ENCODE measurements around the gene PKM.

The PKM gene

DNA sequence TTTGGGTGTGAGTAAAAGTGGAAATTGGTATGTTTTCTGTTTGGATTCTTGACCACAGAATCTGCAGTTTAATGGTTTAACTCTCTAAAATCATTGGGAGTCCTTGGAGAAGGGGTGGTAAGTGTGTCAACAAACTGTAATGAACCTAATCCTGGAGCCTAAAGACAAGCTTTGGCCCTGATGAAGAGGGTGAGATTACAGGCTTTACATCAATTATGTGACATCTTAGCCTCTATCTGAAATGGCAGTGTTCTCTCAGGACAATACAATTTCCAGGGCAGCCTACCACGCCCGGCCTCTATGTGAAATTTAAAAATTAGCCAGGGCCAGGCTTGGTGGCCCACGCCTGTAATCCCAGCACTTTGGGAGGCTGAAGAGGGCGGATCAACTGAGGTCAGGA, 4.3 kb upstream of the PKM start:
- DNase-seq (ENCODE audit: low spot score) = no peak

DNA sequence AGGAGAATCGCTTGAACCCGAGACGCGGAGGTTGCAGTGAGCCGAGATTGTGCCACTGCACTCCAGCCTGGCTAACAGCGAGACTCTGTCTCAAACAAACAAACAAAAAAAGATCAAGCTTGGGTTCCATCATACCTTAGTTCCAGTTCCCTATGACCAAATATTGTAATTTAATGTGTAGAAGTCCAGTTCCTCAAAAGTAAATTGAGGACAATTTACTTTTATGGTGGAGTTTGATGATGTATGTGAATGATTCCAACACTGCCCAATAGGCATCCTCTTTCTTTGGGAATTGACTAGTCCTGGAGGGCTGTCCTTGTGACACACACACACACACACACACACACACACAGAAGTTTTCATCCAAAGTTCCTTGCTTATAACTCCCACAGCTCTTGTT, 2.8 kb upstream of the PKM start:
- no peak for DNase-seq (ENCODE audit: low spot score)

DNA sequence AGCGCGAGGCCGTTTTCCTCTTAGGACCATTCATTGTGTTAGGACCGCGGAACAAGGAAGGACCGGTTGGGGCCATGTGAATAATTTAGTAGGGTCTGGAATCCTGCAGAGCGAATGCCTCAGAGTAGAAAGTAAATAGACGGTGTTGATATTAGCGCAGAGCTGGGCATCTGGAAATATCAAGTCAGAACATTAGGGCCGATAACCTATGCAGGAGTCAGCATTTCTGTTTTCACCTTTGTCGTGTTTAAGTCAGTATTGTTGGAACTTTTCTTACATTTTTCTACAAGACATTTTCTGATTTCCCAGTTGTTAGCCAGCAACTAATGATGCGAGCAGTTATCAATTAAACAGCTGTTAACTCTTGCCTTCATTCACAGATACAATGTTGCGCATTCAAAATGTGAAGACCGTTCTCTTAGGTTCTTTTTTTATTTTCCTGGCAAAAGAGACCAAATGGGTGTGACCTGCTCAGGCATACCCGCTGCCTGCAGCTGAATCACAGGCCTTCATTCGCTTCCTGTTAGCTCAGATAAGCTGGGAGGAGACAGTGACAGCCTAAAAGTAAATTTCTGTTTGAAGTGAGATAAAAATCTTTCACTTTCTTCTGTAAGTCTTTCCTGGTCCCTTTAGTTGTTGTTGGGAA, 966 bp upstream of the PKM start:
- DNase-seq (ENCODE audit: low spot score) = no peak

DNA sequence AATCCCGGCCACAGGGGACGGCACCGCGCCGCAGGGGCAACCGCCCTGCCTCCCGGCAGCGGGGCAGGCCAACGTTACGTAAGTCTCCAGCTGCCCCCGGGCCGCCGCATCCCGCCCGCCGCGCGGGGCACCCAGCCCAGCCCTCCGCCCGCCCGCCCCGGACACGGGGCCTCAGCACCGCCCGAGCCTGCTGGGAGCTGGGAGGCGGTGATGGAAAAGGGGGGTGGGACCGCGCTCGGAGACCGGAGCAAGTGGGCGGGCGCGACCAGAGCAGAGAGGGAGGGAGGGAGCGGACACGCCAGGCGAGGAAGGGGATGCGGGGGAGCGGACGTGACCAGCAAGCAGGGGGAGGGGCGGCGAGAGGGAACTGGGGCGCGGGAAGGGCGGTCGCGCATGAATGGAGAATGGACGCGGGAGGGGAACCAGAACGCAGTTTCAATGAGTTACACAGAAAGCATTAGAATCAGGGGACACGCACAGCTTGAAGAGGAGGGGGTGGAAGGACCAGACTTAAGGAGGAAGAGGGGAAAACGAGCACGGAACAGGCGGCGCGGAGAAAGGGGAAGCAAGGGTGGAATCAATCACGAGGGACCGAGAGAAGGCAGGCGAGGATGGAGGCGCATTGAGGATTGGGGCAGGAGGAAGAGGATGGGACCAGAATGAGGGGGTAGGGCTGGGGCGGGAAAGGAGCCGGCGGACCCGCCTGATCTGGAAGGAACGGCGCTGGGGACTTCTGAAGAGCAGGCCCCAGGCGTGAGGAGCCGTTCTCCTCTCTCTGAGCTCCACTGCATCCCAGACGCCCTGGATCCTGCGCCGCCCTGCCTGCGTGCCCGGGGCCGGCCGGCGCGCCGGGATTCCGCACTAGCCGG, 559 bp downstream of the PKM start:
- peak; percentile 81 for DNase-seq (ENCODE audit: low spot score)

DNA sequence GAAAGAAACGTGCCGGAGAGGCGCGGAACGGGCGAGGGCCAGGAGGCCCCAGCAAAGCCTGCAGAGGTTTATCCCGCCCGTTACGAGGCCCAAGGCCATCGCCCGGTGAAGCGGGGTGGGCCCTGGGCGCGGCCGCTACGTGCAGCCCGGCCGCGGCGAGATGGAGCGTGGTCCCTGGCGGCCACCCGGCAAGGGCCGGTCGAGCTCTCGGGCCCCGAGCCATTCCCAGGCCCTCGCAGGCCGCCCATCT, 1.1 kb downstream of the PKM start:
- no peak for DNase-seq (ENCODE audit: low spot score)

DNA sequence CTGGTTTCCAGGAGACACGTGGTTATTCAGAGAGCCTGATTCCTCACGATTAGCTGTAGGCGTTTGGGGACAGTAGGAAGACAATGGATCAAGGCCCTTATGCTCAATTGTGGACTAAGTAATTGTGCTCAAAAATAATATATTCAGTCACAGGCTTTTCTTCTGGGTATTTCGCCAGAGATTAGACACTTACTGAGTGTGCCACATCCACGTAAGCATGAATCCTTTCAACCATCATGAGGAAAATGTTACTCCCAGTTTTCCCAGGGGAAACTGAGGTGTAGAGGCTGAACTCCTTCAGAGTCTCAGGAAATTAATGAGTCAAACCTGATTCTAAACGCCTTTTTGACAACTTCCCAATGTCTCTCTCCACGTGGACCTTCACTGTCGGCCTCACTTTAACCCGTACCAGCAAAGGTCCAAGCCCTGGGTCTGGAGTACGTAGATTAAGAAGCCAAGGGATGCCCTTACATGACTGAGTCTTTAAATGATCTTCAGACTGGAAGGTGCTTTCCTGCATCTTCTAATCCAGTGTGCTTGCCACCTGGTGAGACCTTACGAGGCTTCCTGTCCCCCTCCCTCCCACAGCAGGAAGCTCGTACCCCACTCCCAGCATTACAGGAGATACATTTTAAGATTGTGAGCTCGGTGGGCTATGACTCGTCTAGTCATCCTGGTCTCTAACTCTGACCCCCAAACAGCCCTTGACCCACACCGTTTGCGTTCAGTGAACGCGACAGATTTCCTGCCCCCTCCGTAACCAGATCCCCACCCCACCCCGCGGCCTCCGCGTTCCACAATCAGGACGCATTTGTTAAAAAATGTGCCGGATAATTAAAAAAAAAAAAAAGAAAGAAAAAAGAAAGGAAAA, 1.7 kb downstream of the PKM start:
- DNase-seq (ENCODE audit: low spot score) = no peak

DNA sequence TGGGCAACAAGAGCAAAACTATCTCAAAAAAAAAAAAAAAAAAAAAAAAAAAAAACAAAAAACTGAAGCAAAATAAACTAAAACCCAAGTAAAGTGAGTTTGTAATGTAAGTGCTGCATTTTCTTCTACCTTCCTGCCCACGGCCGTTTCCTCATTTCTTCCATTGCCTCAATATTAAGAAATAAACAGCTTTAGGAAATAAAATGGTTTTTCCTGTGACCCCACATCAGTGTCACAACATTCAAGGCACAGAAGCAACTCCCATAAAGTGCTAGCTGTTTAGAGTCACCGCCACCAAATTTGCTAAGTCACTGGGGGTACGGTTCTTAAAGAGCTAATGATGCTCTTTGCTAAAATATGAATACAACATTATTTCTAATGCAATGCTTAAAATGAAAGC, 3.3 kb downstream of the PKM start:
- DNase-seq (ENCODE audit: low spot score) = no peak

DNA sequence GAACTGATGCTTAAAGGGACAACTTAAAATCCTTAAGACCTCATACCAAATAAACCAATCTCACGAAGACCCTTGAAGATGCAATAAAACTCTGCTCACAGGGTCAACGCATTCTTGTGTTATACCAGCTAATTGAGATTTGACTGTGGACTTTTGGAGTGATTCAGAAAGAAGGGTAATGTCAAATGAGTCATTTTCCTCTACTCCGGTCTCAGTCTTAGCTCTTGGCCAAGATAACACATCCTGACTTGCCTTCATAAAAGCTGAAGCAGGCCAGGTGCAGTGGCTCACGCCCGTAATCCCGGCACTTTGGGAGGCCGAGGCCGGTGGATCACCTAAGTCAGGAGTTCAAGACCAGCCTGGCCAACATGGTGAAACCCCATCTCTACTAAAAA, 3.8 kb downstream of the PKM start:
- no peak for DNase-seq (ENCODE audit: low spot score)

DNA sequence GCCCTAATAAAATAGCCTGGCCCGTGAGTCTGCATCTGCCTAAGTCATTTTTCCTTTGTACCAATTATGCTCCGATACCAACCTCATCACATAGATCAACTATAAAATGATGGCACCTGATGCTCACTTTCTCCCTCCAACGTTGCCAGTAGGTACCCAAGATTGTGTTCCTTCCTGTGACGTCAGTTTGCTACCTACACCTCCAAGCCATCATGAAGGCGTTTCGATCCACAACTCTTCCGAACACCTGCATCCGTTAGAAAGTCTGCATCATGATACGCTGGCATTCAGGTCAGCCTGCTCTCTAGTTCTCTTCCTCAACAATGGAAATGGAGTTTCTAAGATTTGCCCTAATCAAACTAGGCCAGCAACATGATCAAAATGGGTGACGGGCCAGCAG, 7.7 kb downstream of the PKM start:
- DNase-seq (ENCODE audit: low spot score) = no peak

DNA sequence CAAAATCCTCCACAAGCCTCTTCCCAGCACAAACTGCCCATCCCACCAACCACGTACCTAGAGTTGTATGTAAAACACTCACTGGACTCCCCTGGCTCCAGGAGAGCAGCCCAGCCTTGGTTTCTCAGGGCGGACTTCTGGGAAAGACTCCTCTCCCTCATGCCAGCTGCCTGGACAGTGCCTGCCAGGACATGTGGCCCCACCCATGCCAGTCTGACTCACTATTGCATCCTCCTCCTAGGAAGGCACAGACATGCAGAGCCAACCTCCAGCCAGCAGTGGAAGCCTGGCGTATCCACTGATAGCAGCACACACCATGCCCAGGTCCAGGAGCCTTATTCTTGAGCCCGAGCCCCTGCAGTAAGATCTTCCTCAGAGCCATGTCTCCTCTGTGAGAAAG, 8.6 kb downstream of the PKM start:
- no peak for DNase-seq (ENCODE audit: low spot score)

DNA sequence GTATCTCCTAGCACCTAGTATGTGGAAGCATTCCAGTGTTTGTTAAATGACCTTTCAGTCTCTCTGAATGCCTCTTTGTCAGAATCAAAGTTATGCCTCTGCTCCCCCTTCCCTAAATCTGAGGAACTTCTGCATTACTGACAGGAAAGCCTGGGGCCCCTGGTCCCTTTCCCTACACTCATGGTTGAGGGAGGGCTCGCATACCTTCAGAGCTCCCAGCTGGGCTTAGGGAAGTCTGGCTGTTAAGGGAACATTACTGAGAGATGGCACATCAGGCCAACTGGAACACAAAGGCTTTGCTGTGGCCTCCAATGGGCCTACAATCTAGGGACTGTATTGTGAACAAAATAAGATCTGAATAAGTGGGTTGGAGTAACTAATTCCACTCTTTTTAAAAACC, 10.3 kb downstream of the PKM start:
- no peak for DNase-seq (ENCODE audit: low spot score)

DNA sequence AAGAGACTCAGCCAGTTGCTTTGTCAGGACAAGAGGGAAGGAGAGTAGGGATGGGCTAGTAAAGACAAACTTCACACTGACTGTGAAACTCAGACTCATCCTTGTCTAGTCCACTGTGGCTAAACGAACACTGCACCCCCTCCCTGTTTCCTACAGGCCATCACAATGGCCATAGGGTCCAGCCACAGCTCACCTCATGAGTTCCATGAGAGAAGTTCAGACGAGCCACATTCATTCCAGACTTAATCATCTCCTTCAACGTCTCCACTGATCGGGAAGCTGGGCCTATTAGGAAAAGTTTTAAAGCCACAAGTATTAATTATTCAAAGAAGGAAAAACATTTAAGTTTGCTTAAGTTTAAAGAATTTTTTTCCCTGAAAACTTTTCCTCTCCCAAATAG, 13.8 kb downstream of the PKM start:
- no peak for DNase-seq (ENCODE audit: low spot score)

DNA sequence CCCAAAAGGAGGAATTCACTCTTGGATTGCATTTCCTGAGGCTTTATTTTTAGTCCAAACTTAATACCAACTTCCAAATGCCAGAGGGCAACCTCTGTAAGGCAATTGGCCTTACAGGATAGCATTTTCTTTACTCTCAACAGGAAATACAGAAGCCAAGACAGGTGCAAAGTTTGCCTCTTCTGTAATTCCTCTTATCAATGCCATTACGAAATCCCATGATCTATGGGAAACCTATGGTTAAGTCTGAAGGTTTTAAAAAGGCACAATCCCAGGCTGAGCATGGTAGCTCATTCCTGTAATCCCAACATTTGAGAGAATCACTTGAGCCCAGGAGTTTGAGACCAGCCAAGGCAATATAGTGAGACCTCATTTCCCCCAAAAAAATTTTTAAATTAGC, 14.9 kb downstream of the PKM start:
- no peak for DNase-seq (ENCODE audit: low spot score)

DNA sequence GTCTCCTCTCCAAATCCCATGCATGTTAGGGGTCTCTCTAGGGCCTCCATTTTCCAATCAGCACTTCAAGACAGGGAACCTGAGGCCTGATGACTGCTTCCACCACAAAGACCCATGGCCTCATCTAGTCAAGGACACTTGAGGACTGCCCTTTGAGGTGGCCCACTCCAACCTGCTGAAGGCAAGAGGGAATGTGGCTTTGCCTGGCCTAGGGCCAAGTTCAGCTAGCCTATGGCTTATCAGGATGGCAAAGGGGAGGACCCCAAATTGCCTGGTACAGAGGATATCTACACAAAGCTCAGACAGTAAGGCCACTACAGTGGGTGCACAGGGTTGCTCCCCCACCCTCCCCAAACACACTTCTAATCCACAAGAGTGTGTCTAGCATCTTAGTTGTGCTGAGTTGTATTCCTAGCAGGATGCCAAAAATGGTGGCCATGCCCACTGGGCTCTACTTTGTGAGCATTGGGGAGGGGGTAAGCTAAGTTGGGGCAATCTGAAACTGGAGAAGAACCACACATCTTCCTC, 23.4 kb downstream of the PKM start:
- no peak for DNase-seq (ENCODE audit: low spot score)

DNA sequence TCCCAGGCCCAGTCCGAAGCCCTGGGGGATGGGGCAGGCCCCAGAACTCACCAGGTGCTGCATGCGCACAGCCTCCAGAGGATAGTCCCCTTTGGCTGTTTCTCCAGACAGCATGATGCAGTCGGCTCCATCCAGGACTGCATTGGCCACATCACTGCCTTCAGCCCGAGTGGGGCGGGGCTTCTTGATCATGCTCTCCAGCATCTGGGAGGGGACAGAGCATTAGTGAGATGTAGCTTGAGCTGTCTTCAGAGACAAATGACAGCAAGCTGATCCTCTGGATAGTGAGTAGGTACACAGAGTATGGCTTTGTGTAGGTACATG, 24.4 kb downstream of the PKM start:
- no peak for DNase-seq (ENCODE audit: low spot score)

DNA sequence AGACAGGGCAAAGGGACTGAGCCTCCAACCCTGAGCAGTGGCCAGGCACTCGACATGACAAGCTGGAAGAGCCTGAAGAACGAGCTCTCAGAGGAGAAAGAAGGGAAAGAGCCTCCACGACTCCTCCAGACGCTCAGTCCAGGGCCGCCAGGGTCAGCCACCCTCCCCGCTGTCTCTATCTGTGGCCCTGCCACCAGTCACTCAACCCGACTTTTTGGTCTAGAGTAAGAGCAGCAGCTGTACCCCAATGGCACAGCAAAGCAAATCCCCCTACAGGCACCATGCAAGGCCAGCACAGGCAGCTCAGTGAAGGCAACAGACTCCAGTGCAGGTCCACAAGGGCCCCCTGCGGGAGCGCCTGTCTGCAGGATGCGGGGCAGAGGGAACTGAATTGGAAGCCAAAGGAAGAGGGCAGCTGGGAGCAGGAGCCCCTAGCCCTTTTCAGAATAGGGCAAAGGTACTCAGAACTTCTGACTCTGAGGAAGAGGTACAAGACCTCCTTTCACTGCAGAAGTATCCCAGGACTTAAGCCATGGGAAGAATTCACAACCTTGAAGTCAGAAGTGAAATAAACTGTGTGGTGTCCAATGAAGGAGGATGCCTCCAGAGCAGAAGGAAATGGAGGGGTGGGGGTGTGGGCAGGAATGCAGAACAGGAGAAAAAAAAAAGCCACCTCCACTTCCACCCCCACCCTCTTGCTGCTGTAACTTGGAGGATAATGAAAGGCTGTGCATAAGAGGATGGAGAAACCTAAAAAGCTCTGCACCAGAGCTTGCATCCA, 24.9 kb downstream of the PKM start:
- no peak for DNase-seq (ENCODE audit: low spot score)

DNA sequence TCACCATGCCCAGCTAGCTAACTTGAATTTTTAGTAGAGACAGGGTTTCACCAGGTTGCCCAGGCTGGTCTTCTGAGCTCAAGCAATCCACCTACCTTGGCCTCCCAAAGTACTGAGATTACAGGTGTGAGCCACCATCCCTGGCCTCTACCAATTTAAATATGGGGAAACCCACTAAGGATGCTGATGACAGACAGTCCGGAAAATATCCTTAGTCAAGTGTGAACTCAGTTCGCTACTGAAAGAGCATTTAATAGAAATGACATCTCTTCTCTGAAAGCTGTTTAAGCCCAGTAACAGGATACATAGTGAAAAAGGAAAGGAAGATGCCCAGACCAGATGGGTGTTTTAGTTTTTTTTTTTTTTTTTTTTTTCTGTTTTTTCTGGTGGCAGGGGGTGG, 25.7 kb downstream of the PKM start:
- DNase-seq (ENCODE audit: low spot score) = no peak

DNA sequence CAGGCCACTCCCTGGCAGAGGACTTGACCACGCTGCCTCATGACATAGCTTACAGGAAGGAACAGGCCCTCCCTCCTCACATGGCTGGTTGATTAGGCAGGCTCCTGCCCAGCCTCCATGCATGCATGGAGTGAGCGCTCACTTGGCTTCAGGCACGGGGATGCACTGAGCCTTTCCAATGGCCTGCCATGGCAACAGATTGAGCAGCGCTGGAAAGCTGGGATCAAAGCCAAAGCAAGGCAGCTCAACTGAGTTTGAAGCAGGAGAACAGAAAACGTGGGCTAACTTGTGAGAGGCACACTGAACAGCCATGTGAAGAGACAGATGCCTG, 27.5 kb downstream of the PKM start:
- DNase-seq (ENCODE audit: low spot score) = peak; percentile 73

DNA sequence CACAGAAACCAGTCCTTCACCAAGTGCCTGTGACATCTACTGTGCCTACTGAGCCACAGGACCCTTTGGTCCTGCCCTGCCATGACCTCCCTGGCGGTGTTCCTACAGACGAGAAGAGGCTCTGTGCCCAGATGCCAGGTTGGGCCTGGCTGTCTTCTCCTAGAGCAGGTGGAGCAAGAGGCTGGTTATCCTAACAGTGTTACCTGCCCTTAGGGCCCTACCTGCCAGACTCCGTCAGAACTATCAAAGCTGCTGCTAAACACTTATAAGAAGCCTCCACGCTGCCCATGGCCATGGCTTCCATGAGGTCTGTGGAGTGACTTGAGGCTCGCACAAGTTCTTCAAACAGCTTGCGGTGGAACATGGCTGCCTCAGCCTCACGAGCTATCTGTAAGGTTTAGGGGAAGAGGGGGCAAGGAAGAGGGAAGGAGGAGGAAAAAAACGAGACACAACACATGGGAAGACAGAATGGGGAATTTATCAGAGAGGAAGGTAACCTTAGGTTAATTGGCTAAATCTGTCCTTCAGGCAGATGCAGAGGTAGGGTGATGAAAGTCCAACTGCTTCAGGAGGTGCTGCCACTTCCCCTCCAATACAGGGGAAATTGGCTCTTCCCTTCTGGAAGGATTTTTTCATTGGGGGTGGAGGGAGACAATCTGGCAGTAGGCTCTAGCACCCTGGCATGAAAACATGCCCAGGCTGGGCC, 28.0 kb downstream of the PKM start:
- no peak for DNase-seq (ENCODE audit: low spot score)

DNA sequence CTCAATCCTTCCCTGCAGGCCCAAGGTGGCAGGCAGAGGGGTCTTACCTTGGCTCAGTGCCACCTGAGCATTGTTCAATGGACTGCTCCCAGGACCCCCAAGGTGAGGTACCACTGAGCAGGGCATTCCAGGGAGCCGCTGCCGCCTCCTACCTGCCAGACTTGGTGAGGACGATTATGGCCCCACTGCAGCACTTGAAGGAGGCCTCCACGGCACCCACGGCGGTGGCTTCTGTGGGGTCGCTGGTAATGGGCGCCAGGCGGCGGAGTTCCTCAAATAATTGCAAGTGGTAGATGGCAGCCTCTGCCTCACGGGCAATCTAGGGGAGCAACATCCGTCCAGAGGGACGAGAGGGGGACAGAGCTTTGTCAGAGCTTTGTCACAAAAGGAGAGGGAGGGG, 28.7 kb downstream of the PKM start:
- no peak for DNase-seq (ENCODE audit: low spot score)

DNA sequence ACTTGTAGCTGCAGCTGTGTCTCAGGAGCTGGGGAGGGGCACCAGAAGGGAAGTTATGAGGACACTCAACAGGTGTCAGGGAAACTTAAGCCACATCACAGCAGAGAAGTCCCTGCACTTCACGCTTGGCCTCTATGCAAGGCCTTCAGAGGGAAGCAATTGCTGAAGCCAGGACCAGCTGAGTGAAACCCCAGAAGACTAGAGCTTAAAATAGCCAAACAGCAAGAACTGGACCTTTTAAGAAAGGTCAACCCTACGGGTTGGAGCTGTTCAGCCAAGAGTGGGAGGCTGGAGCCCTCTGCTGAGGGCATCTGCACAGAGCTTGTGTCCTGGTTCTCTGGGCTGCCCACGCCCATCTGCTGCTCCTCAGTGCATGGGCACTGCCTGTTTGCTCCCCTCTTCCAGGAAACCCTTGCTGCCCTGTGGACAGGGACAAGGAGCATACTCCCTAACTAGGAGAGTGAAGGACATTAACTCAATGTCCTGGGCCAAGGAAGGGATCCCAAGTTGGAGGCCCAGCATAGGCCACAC, 29.5 kb downstream of the PKM start:
- no peak for DNase-seq (ENCODE audit: low spot score)
